ENCODE measurements around the gene SLC38A8.

DNA sequence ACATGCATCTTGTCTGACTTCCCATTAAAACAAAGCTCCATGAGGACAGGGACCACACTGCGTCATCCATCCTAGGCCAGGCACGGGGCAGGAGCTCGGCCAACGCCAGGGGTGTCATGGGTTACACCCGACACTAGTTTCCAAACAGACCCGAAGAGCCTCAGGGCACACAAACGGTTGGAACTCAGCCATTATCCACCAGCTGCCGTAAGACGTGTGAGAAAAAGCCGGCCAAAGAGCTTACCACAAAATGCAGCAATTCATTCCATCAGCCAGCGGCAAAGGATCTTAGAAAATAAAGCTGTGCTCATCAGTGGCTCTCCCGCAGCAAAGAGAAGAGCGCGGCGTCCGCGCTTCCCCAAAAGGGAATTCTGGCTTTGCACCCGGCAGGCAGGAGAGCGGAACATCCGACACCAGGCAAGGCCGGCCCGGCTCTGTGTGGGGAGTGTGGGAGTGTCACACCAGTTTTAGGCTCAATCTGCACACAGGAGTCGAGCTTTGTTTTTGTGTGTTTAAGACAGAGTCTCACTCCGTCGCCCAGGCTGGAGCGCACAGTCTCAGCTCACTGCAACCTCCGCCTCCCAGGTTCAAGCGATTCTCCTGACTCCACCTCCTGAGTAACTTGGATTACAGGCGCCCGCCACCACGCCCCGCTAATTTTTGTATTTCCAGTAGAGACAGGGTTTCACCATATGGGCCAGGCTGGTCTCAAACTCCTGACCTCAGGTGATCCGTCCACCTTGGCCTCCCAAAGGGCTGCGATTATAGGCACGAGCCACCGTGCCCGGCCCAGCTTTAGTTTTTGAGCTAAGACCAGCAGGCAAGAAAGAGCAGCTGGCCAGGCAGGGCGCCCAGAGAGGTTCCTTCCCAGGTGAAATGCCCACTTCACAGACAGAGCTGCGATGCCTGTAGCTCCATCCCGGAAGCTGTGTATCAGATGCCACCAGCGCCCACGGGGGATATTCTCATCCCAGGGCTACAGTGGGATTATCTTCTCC, 1.5 kb downstream of the SLC38A8 start:
- TF ChIP-seq, protein P1, sequence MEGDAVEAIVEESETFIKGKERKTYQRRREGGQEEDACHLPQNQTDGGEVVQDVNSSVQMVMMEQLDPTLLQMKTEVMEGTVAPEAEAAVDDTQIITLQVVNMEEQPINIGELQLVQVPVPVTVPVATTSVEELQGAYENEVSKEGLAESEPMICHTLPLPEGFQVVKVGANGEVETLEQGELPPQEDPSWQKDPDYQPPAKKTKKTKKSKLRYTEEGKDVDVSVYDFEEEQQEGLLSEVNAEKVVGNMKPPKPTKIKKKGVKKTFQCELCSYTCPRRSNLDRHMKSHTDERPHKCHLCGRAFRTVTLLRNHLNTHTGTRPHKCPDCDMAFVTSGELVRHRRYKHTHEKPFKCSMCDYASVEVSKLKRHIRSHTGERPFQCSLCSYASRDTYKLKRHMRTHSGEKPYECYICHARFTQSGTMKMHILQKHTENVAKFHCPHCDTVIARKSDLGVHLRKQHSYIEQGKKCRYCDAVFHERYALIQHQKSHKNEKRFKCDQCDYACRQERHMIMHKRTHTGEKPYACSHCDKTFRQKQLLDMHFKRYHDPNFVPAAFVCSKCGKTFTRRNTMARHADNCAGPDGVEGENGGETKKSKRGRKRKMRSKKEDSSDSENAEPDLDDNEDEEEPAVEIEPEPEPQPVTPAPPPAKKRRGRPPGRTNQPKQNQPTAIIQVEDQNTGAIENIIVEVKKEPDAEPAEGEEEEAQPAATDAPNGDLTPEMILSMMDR (IDR thresholded peaks at IDR 0.05): no peak
- TF ChIP-seq POLR2A (IDR thresholded peaks at IDR 0.05): no peak
- TF ChIP-seq POLR2AphosphoS5 (IDR thresholded peaks at IDR 0.05): no peak
